ENCODE data around the gene PLPP3. TPM values are rescaled to one million over a fixed set of nuclear protein-coding genes. Genes with fewer than 3 reads are reported as not detected.

PLPP3 gene
- total RNA-seq, 1 experiment from 2014 or later, result 26.7 TPM

GRCh38 chr1:56526571-56527174 lies 52.7 kb downstream of the PLPP3 start:
- no peaks in the 10 kb centered on the region for H3K9me3 Mint-ChIP-seq
- H3K9me3 ChIP-seq (ENCODE audit: control insufficient read depth, low read depth, low read length), result no peaks in the 10 kb centered on the region
- no peak overlapping the region for H4K8ac ChIP-seq (replicated peaks; ENCODE audit: insufficient read length, low read depth, low read length)
- no peak for DNase-seq
- H3K4me1 ChIP-seq (ENCODE audit: insufficient read depth, low read length), result peaks cover 16% of the 10 kb centered on the region
- TF ChIP-seq, protein P1, sequence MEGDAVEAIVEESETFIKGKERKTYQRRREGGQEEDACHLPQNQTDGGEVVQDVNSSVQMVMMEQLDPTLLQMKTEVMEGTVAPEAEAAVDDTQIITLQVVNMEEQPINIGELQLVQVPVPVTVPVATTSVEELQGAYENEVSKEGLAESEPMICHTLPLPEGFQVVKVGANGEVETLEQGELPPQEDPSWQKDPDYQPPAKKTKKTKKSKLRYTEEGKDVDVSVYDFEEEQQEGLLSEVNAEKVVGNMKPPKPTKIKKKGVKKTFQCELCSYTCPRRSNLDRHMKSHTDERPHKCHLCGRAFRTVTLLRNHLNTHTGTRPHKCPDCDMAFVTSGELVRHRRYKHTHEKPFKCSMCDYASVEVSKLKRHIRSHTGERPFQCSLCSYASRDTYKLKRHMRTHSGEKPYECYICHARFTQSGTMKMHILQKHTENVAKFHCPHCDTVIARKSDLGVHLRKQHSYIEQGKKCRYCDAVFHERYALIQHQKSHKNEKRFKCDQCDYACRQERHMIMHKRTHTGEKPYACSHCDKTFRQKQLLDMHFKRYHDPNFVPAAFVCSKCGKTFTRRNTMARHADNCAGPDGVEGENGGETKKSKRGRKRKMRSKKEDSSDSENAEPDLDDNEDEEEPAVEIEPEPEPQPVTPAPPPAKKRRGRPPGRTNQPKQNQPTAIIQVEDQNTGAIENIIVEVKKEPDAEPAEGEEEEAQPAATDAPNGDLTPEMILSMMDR (conservative IDR thresholded peaks at IDR 0.05), result no peak
- no peak overlapping the region for H3T11ph ChIP-seq (ENCODE audit: low read length)
- no peak overlapping the region for H3K9ac ChIP-seq (ENCODE audit: extremely low read depth, insufficient read length, low read length)
- no peak overlapping the region for H2BK120ac ChIP-seq (ENCODE audit: low read depth, low read length, poor library complexity, severe bottlenecking)
- H3K23ac ChIP-seq (ENCODE audit: insufficient read length, low read depth, low read length), result no peak overlapping the region
- no peak overlapping the region for H3K4ac ChIP-seq (ENCODE audit: low read depth, low read length)
- no peak overlapping the region for H3K27ac ChIP-seq (ENCODE audit: insufficient read length, low read depth, low read length)
- H3K4me3 Mint-ChIP-seq, result no peak overlapping the region
- H4K5ac ChIP-seq (ENCODE audit: insufficient read length, low read depth, low read length), result no peak overlapping the region
- peaks cover 3% of the 10 kb centered on the region for H3K23me2 ChIP-seq (ENCODE audit: insufficient read length, low read depth, low read length, poor library complexity, severe bottlenecking)
- WGBS (ENCODE audit: extremely low coverage, insufficient read length, low lambda C conversion rate), result no CpG with 5 or more reads among the region's 5 CpGs
- H3K18ac ChIP-seq (ENCODE audit: insufficient read length, low read depth, low read length), result no peak overlapping the region
- H4K91ac ChIP-seq (ENCODE audit: insufficient read length, low read depth, low read length), result no peak overlapping the region
- H3K4me1 Mint-ChIP-seq, result peaks cover 42 to 44% of the 10 kb centered on the region in 2 experiments
- H3K27me3 Mint-ChIP-seq (ENCODE audit: low read depth), result no peaks in the 10 kb centered on the region
- H2AFZ ChIP-seq (ENCODE audit: low read length), result no peak overlapping the region
- H2AK5ac ChIP-seq (ENCODE audit: insufficient read length, low read length), result no peak overlapping the region
- no peak overlapping the region for H3K27ac Mint-ChIP-seq
- H4K20me1 ChIP-seq (ENCODE audit: control insufficient read depth, insufficient read depth, insufficient read length), result no peaks in the 10 kb centered on the region
- no peak overlapping the region for H2BK20ac ChIP-seq (ENCODE audit: low read depth, low read length, poor library complexity, severe bottlenecking)
- H3K56ac ChIP-seq (ENCODE audit: insufficient read length, low read depth, low read length), result no peak overlapping the region
- no peak overlapping the region for H2BK5ac ChIP-seq (ENCODE audit: insufficient read length, low read length)
- no peak overlapping the region for H3K14ac ChIP-seq (ENCODE audit: insufficient read depth, low read length)
- H3K27me3 ChIP-seq (ENCODE audit: insufficient read depth, low read length), result no peaks in the 10 kb centered on the region
- H3K4me2 ChIP-seq (ENCODE audit: insufficient read depth, insufficient read length, low read length), result no peak overlapping the region
- peaks cover 14% of the 10 kb centered on the region; the same call in 1 of the 2 replicates for H3K79me2 ChIP-seq (ENCODE audit: insufficient read depth, low read length)
- peaks cover 6% of the 10 kb centered on the region for H3K79me1 ChIP-seq (ENCODE audit: insufficient read depth, low read depth, low read length, poor library complexity, severe bottlenecking)
- no peak overlapping the region for H2BK12ac ChIP-seq (ENCODE audit: insufficient read length, low read depth, low read length)
- no peak overlapping the region for H2BK15ac ChIP-seq (ENCODE audit: low read depth, low read length)
- peaks cover 21 to 41% (median 36%) of the 10 kb centered on the region in 3 experiments; a peak in 6 of 7 replicates for H3K36me3 Mint-ChIP-seq (ENCODE audit: insufficient read depth in 1 of 3, low read depth in 3 of 3)

Data from H9 (cell line).